CD4-positive, alpha-beta T cell treated with Interleukin-17A for 4 hours (primary cell): Measurements from ENCODE around the gene DBX1.
"Not testable (repeated sequence)": the region's sequence is repeated elsewhere in the genome, so short reads cannot be mapped to it uniquely, and the experiment has no call there.

Experiments
- DNase-seq: peaks from one replicate; pipeline ENCODE4 v3.0.0-alpha.2; 2020; ENCODE audit warnings: mixed read lengths

DBX1 gene, protein sequence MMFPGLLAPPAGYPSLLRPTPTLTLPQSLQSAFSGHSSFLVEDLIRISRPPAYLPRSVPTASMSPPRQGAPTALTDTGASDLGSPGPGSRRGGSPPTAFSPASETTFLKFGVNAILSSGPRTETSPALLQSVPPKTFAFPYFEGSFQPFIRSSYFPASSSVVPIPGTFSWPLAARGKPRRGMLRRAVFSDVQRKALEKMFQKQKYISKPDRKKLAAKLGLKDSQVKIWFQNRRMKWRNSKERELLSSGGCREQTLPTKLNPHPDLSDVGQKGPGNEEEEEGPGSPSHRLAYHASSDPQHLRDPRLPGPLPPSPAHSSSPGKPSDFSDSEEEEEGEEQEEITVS

DNA sequence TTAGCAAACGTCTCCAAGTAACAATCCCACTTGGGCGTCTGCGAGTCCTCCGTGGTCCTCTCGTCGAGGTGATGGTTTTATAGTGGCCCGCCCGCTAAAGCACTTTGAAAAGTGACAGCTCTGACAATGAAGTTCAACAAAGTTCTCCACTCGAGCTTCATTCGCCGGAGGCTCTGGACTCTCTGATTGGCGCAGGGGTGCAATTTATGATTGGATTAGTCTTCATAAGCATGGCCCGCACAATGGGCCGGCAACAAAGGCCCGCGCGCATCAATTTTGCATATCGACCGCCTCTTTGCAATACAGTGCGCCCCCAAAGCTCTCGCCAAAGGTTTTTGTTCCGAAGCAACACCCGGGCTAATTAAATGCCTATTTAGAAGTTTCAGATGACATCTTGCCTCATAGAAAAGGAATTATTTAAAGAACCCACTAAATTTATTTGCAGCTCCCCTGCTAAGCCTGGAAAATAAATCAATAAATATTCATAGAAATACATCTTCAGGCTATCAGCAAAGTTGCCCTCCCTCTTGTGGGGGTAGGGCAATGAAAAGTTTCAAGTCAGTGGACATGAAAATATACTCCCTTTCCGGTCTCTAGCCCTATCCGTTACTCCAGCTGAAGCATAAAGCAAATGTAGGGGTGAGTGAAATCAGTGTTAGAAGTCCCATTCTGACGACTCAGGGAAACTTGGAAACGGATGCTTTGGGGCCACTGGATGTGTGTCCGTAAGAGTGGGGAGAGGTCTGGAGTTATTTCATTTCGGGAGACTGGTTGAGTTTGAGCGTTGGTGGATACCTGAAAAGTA, at the start of gene DBX1:
TSS of gene DBX1 (minus strand) at position 51 of the 805 bp plus-strand sequence. CDS start 151 bp downstream, outside the sequence.
- DNase-seq, result no peak

DNA sequence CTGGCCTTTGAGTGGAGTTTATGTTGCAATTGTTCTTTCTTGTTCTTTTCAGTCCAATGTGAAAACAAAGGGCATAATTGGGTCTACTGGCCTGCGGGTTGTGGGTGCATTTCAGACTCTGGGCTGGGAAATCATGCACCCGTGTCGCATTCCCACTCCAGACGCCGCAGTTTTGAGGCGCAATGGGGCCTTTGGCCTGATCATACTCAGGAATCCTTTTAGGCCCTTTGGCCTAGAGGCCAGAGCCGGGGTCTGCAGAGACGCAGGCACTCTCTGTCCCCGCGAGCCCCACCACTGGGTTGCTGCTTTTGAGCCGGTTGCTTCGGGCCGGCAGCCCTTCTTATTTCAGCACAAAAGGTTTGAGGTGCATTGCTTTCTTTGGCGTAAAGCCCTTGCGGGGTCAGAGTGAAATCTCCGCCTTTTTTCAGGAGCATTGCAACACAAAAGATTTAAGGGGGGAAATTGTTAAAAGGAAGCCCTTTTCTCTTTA, 48.4 kb upstream of the DBX1 start:
- DNase-seq, result no peak

DNA sequence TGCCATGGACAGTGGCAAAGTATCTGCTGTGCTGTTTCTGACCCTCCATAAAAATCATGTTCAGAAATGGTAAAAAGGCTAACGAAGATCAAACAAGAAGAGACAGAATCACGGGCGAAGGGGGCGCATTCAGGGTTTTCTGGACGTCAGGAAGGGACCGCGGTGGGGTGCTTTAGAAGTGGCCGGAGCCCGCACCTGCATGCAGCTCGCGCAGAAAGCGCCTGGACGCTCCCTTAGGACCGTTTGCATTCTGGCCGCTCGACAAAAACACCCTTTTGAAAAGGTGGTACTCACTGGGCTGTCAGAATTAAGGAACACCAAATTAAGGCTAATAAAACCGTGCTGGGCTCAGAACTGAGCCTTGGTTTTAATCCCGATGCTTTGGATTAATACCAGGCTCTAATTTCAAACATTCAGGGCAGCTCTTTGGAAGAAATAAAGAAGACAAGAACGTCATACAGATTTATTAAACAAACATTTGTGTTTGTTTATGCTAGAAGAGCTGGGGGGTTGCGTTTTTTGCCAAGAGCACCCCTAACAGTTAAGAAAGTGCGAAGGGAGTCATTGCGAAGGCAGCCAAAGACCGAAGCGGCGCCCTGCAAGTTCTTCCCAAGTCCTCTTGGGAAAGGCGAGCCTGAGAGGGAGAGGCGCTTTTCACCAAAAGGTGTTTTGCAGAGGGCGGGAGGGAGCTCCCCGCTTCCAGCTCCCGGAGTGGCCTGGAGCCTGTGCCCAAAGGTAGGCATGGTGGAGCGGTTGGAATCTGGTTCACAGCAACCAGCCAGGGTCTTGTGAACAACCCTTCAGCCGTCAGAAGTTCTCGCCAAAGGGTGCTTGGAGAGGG, 47.7 kb upstream of the DBX1 start:
- DNase-seq, result no peak

GRCh38 chr11:20205807-20206206, 45.5 kb upstream of the DBX1 start:
- no peak for DNase-seq

DNA sequence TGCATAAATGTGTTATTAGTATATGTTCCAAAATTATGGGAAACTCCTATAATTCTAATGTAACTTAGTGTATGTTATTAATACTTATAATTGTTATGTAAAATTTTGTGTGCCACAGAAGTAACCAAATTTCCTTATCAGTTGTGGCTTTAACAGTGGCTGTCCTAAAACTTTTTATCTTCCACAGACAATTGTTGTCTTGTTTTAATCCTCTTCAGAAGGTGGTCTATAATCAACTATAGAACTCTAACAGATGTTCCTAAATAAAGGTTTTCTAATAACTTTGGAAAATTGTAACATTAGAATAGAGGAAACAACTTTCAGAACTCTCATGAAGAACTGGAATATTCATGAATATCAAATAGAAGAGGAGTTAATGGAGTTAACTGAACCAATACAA, 44.4 kb upstream of the DBX1 start:
- no peak for DNase-seq

- no peak for DNase-seq
Observed at GRCh38 chr11:20203831-20204230, 43.6 kb upstream of the DBX1 start.

GRCh38 chr11:20201231-20201630, 41.0 kb upstream of the DBX1 start:
- no peak for DNase-seq

GRCh38 chr11:20200331-20200955, 40.2 kb upstream of the DBX1 start:
- DNase-seq, result not testable (repeated sequence)

DNA sequence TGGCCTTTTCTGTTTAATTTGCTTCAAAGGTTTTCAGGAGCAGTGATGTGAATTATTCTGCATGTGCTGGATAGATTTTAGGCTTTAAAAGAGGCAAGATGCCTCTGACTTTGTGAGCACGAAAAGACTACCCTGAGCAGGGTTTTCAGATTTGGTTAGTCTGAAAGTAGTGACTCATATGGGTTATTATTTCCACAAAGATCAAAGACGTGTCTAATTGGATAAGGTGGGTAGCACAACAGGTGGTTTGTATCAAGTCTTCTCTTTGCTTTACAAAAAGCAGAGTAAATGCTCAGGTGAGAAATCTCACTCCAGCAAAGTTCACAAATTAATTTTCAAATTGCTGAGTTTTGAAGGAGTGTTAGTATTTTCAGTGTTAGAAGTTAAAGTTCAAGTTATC, 37.6 kb upstream of the DBX1 start:
- DNase-seq, result no peak

DNA sequence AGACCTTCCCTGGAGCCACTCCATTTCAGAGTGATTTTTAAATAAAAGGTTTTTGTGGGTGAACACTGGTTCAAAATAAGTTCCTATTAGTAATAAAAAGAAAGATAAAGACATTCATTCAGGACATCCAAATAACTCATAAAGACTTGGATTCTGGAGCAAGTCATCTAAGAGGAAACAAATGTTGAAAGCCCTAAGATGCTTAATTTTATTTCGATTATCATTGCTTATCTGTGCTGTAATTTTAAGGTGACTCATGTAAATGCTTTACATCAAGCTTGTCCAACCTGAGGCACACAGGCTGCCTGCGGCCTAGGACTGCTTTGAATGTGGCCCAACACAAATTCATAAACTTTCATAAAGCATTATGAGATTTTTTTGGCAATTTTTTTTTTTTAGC, 34.2 kb upstream of the DBX1 start:
- no peak for DNase-seq

GRCh38 chr11:20193307-20193706, 33.0 kb upstream of the DBX1 start:
- DNase-seq, result no peak

DNA sequence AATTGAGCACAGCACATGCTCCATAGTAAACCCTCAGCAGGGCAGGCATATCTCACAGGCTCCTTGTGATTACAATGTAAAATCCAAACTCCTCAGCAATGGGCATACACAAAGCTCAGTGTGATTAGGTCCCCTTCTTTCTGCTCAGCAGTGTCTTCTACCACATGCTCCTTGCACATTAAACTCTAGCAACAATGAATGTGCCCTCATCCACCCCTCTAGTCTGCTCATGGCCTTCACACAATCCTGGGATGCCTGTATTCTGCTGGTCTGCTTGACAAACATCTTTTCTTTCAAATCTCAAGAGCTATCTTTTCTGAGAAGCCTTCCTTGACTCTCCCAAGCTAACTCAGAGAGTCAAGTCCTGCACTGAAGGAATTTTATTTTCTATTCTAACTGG, 32.4 kb upstream of the DBX1 start:
- no peak for DNase-seq

DNA sequence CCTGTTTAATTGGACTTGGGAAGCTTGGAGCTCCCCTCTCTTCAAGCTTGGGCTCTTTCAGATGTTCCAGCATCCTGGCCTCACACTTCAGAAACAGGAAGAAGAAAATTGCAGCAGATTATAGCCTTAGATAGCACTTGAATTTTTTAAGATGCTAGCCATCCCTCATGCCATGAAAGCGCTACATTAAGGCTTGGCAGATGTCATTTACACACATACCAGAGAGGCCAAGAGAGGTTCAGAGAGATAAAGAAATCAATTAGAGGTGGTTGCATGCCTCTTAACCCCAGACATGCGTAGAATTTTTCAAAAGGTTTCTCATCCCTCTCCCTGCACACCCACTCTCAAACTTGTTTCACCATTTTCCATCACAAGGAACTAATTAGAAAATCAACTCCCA, 31.9 kb upstream of the DBX1 start:
- no peak for DNase-seq

- no peak for DNase-seq
Observed at GRCh38 chr11:20178976-20179375, 18.7 kb upstream of the DBX1 start.

DNA sequence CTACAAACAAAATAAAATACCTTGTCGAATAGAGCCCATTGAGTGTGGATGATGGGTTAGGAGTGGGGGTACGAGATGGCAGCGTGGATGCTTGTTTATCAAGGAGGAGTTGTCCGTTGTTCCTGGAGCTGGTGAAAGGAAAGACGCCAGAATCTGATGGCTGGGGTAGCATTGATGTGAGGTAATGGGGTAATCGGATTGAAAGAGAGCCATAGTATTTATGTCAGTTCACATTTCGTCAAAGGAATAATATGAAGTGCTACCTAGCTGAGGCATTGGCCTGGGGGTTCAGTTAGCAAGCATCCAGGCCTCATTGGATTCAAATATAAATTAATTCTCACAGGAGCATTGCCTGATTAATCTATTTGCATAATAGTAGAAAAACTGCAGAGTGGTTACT, 16.9 kb upstream of the DBX1 start:
- DNase-seq, result no peak

DNA sequence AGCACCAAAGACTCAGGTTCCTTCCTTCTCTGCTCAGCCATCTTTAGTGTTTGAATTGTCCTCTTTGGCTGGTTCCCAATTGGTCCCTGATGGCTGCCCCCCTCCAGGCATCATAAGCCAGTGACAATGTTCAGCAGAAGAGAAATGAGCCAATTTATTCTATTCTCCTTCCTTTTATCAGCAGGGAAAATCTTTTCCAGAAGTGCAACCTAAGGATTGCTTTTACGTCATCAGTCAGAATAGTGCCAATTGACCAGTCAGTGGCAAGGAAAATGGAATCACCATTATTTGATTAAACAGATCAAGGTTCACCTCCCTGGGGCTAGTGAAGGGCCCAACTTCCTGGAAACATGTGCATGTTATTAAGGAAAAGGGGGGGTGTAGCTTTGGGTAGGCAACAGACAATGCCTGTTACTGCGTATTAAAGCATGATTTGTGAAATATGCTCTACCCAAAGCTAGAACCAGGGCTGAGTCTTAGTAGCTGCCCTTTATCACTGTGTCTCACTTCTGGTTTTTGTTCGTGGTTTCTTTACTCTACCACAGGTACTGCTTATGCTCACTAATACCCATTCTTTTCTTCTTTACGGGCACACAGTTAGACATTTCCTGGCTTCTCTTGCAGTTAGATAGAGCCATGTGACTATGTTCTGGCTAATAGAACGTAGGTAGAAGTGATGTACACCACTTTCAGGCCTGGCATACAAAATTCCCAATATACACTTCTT, 12.6 kb upstream of the DBX1 start:
- no peak for DNase-seq

DNA sequence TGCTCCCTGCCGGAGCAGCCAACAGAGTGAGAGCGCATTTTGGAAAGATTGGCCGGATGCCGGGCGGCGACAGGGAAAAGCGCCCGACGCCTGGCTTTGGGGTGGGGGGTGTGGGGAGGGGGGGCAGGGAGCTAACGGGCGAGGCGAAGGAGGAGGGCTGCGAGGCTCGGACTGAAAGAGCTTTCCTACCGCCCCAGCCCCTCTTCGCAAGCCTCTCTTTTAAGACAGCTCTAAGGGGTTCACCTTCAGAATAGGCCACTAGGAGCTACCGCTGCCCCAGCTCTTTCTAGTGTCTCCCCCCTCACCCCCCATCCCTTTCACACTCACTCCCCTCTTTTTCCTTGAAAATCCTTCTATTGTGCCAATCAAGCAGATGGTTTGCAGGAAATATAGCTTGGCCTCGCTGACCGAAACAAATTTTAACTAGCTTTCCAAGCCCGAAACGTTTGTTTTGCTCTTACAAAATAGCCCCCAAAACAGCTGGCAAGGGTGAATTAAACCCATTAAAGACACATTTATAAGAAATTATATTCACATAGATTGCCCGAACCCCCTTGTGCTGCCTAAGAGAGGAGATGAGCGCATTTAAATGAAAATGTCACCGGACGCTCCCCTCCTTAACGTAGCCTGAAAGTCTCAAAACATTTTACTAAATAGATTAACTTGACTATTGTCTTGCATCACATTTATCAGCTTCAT, 3.7 kb upstream of the DBX1 start:
- no peak for DNase-seq

DNA sequence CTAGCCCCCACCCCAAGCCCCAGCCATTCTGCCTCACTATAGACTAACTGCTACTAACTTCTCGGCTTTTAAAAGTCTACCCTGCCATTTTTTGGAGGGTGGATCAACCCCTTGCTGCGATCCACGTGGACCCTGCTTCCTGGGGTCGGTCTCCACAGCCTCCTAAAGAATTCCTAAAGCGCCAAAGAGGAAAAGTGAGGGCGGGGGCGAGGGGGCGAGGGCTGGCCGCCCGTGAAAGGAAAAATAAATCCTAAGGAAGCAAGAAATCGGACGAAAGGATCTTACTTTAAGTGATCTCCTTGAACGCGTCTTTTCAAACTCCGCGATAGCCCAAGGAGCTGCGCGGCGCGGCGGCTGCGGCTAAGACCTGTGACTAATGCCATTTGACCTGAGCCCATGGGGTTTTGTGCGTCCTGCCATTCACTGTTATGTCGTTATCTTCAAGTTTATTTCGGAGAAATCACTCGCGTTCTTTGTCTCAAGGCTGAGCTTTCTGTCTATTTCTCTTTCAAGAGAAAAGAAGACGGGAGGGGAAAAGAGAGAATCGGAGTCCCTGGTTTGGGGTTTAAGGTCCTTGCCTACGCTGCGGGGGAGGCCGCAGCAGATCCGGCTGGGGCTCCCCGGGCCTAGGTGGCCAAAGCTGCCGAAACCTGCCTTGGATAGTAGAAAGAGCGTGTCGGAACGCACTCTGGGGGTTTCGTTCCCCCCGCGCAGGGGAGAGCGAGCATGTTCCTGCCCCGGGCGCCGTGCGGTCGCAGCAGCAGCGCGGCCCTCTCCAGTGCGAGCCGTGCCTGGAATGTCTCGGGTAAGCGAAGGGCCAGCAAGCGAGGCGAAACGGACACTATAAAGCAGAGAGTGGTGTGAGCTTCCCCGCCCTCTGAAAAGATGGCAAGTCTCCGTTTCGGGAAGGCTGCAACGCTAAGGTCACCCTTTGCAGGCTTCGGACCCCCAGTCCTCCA, 2.8 kb upstream of the DBX1 start:
- DNase-seq, result no peak

GRCh38 chr11:20161923-20162744, 1.9 kb upstream of the DBX1 start:
- DNase-seq, result no peak
